PFSK-1 (cell line): ENCODE measurements around the gene SAMM50.

ENCODE experiments used
- FOXP2 ChIP-seq: optimal IDR thresholded peaks from 2 replicates; pipeline ENCODE3; 2011; ENCODE audit warnings: borderline replicate concordance, control low read depth, inconsistent platforms; ENCODE audit not compliant: insufficient read depth; ENCODE audit errors: extremely low read length, extremely low read depth
- POLR2AphosphoS5 ChIP-seq: IDR thresholded peaks from 2 replicates; pipeline ENCODE4 v1.6.1; 2012; ENCODE audit warnings: low read depth, mild to moderate bottlenecking, control low read depth, low read length, moderate library complexity
- TAF1 ChIP-seq: IDR thresholded peaks from 2 replicates; pipeline ENCODE4 v1.6.1; 2012; ENCODE audit warnings: low read length, control low read depth, borderline replicate concordance; ENCODE audit not compliant: insufficient read depth
- TF ChIP-seq, protein P1 (sequence below), 2 experiments: IDR thresholded peaks; 2 replicates each; pipeline versions ENCODE4 v1.6.1 to v1.8.0; 2011 to 2012; ENCODE audit warnings: low read depth in 2 of 2, low read length in 2 of 2, control low read depth in 1 of 2, inconsistent platforms in 1 of 2, mild to moderate bottlenecking in 1 of 2, moderate library complexity in 1 of 2; ENCODE audit not compliant: insufficient read depth in 1 of 2

DNA sequence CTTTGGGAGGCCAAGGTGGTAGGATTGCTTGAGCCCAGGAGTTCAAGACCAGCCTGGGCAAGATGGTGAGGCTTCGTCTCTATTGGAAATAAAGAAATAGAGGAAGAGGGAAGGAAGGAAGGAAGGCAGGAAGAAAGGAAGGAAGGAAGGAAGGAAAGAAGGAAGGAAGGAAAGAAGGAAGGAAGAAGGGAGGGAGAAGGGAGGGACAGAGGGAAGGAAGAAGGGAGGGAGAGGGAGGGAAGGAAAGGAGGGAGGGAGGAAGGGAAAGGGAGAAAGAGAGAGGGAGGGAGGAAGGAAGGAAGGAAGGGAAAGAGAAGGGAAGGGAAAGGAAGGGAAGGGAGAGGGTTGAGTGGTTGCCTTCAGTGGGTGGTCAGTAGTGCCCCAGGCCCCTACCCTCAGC lies 45.5 kb upstream of the SAMM50 start:
- TF ChIP-seq, protein P1, sequence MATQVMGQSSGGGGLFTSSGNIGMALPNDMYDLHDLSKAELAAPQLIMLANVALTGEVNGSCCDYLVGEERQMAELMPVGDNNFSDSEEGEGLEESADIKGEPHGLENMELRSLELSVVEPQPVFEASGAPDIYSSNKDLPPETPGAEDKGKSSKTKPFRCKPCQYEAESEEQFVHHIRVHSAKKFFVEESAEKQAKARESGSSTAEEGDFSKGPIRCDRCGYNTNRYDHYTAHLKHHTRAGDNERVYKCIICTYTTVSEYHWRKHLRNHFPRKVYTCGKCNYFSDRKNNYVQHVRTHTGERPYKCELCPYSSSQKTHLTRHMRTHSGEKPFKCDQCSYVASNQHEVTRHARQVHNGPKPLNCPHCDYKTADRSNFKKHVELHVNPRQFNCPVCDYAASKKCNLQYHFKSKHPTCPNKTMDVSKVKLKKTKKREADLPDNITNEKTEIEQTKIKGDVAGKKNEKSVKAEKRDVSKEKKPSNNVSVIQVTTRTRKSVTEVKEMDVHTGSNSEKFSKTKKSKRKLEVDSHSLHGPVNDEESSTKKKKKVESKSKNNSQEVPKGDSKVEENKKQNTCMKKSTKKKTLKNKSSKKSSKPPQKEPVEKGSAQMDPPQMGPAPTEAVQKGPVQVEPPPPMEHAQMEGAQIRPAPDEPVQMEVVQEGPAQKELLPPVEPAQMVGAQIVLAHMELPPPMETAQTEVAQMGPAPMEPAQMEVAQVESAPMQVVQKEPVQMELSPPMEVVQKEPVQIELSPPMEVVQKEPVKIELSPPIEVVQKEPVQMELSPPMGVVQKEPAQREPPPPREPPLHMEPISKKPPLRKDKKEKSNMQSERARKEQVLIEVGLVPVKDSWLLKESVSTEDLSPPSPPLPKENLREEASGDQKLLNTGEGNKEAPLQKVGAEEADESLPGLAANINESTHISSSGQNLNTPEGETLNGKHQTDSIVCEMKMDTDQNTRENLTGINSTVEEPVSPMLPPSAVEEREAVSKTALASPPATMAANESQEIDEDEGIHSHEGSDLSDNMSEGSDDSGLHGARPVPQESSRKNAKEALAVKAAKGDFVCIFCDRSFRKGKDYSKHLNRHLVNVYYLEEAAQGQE (IDR thresholded peaks at IDR 0.05; ENCODE audit: insufficient read depth in 1 of 2, low read depth in 2 of 2, low read length in 2 of 2): no peak
- TF ChIP-seq POLR2AphosphoS5: no peak
- no peak for TF ChIP-seq TAF1
- TF ChIP-seq FOXP2: no peak
